Measurements from ENCODE around the gene FAM81A.

The FAM81A gene

GRCh38 chr15:59543721-59544547 is 105.9 kb downstream of the FAM81A start:
- no peak for DNase-seq (ENCODE audit: low read depth)

- DNase-seq (ENCODE audit: low read depth) = no peak
These were observed 107.6 kb downstream of the FAM81A start for GRCh38 chr15:59545573-59545972.

GRCh38 chr15:59548501-59549226 is 110.7 kb downstream of the FAM81A start:
- DNase-seq (ENCODE audit: low read depth) = no peak

GRCh38 chr15:59549301-59550185 is 111.6 kb downstream of the FAM81A start:
- DNase-seq (ENCODE audit: low read depth) = no peak

GRCh38 chr15:59550530-59550929 is 112.5 kb downstream of the FAM81A start:
- DNase-seq (ENCODE audit: low read depth) = no peak

GRCh38 chr15:59550956-59551355 is 113.0 kb downstream of the FAM81A start:
- DNase-seq (ENCODE audit: low read depth) = no peak

- DNase-seq (ENCODE audit: low read depth) = peak; percentile 11
These were observed 116.1 kb downstream of the FAM81A start for GRCh38 chr15:59553879-59554735.

GRCh38 chr15:59555696-59556095 is 117.7 kb downstream of the FAM81A start:
- DNase-seq (ENCODE audit: low read depth) = no peak

GRCh38 chr15:59556380-59556779 is 118.4 kb downstream of the FAM81A start:
- no peak for DNase-seq (ENCODE audit: low read depth)

- no peak for DNase-seq (ENCODE audit: low read depth)
These were observed 119.6 kb downstream of the FAM81A start for GRCh38 chr15:59557581-59557980.

- DNase-seq (ENCODE audit: low read depth) = no peak
These were observed 120.9 kb downstream of the FAM81A start for GRCh38 chr15:59558851-59559250.

- DNase-seq (ENCODE audit: low read depth) = no peak
These were observed 123.6 kb downstream of the FAM81A start for GRCh38 chr15:59561547-59561946.

- no peak for DNase-seq (ENCODE audit: low read depth)
These were observed 124.6 kb downstream of the FAM81A start for GRCh38 chr15:59562448-59563186.

- no peak for DNase-seq (ENCODE audit: low read depth)
These were observed 127.3 kb downstream of the FAM81A start for GRCh38 chr15:59565299-59565698.

GRCh38 chr15:59567324-59567723 is 129.3 kb downstream of the FAM81A start:
- DNase-seq (ENCODE audit: low read depth) = no peak

- DNase-seq (ENCODE audit: low read depth) = no peak
These were observed 131.5 kb downstream of the FAM81A start for GRCh38 chr15:59569477-59569876.

- no peak for DNase-seq (ENCODE audit: low read depth)
These were observed 132.3 kb downstream of the FAM81A start for GRCh38 chr15:59570315-59570714.

- no peak for DNase-seq (ENCODE audit: low read depth)
These were observed 133.6 kb downstream of the FAM81A start for GRCh38 chr15:59571606-59572005.

Measured in GM04504 (cell line).